HepG2 (cell line): ENCODE measurements around the gene WWTR1. TPM values are rescaled to one million over a fixed set of nuclear protein-coding genes. Genes with fewer than 3 reads are reported as not detected.

ENCODE experiments used
- CBX5 ChIP-seq: sonication (generic); formaldehyde crosslinking; IDR thresholded peaks from 2 replicates; pipeline ENCODE4 v1.4.0; 2020; ENCODE audit warnings: missing genetic modification reagents, borderline replicate concordance
- FOXK2 ChIP-seq: fragments of 450-650 bp; IDR thresholded peaks from 2 replicates; pipeline ENCODE4 v1.6.1; 2016
- HCFC1 ChIP-seq: fragments of 150-350 bp; IDR thresholded peaks from 2 replicates; pipeline ENCODE4 v1.6.1; 2014; ENCODE audit warnings: low read depth, low read length
- HIVEP1 ChIP-seq: sonication (generic); formaldehyde crosslinking; IDR thresholded peaks from 2 replicates; pipeline ENCODE4 v1.4.0; 2020; ENCODE audit warnings: mild to moderate bottlenecking, missing genetic modification reagents
- HNRNPLL ChIP-seq: fragments of 200-400 bp; formaldehyde crosslinking; IDR thresholded peaks from 2 replicates; pipeline ENCODE4 v1.6.1; 2017; ENCODE audit warnings: mild to moderate bottlenecking, low read depth, low read length; ENCODE audit not compliant: poor library complexity, severe bottlenecking
- MEF2D ChIP-seq: sonication (generic); formaldehyde crosslinking; IDR thresholded peaks from 2 replicates; pipeline ENCODE4 v1.5.1; 2020; ENCODE audit warnings: mild to moderate bottlenecking, missing genetic modification reagents
- NCOA2 ChIP-seq: sonication (generic); formaldehyde crosslinking; IDR thresholded peaks from 2 replicates; pipeline ENCODE4 v1.8.0; 2022; ENCODE audit warnings: inconsistent platforms
- NKX3-1 ChIP-seq: sonication (generic); formaldehyde crosslinking; IDR thresholded peaks from 2 replicates; pipeline ENCODE4 v1.5.0; 2020; ENCODE audit warnings: missing genetic modification reagents
- SRY ChIP-seq: sonication (generic); formaldehyde crosslinking; IDR thresholded peaks from 2 replicates; pipeline ENCODE4 v1.8.0; 2022; ENCODE audit warnings: mild to moderate bottlenecking, missing genetic modification reagents
- YY1 ChIP-seq: IDR thresholded peaks from 2 replicates; pipeline ENCODE4 v1.6.1; 2011; ENCODE audit warnings: low read length, low read depth, moderate library complexity, mild to moderate bottlenecking; ENCODE audit not compliant: insufficient read depth, insufficient replicate concordance
- ZNF263 ChIP-seq: sonication (generic); formaldehyde crosslinking; IDR thresholded peaks from 2 replicates; pipeline ENCODE4 v1.4.0; 2020; ENCODE audit warnings: missing genetic modification reagents
- ZNF292 ChIP-seq: sonication (generic); formaldehyde crosslinking; IDR thresholded peaks from 2 replicates; pipeline ENCODE4 v1.8.1; 2022; ENCODE audit warnings: mild to moderate bottlenecking, low read depth, missing genetic modification reagents, borderline replicate concordance
- ZNF468 ChIP-seq: sonication (generic); formaldehyde crosslinking; IDR thresholded peaks from 2 replicates; pipeline ENCODE4 v1.8.0; 2022; ENCODE audit warnings: mild to moderate bottlenecking, moderate library complexity, missing genetic modification reagents
- ZNF570 ChIP-seq: sonication (generic); formaldehyde crosslinking; IDR thresholded peaks from 2 replicates; pipeline ENCODE4 v1.4.0; 2020; ENCODE audit warnings: mild to moderate bottlenecking, missing genetic modification reagents, borderline replicate concordance
- ZNF644 ChIP-seq: IDR thresholded peaks from 2 replicates; pipeline ENCODE4 v1.6.1; 2016; ENCODE audit warnings: low read depth
- ZNF7 ChIP-seq: IDR thresholded peaks from 2 replicates; pipeline ENCODE4 v1.6.1; 2016; ENCODE audit warnings: missing biosample characterization, missing genetic modification reagents
- ZNF746 ChIP-seq: sonication (generic); formaldehyde crosslinking; IDR thresholded peaks from 2 replicates; pipeline ENCODE4 v1.8.0; 2022; ENCODE audit warnings: mild to moderate bottlenecking, missing genetic modification reagents
- polyA plus RNA-seq, 8 experiments: library from polyadenylated mRNA; depleted of rRNA in 3 of 8; stranded (reverse) in 7 of 8; unstranded in 1 of 8; fragments of >200 nt; fragmentation: Illumina TruSeq in 4 of 8; extraction: Trizol in 4 of 8; gene quantifications; 2 replicates each; pipeline versions ENCODE4 v1.2.1 to v1.2.3, GENCODE V29; 2011 to 2016; ENCODE audit warnings: low read depth in 4 of 8, missing spikeins in 1 of 8, mixed read lengths in 1 of 8; ENCODE audit not compliant: insufficient read depth in 1 of 8
- total RNA-seq, 5 experiments: library from RNA; depleted of rRNA; stranded (reverse); fragments of >200 nt; fragmentation: Illumina TruSeq; extraction: Trizol; gene quantifications; 2 replicates each; pipeline ENCODE4 v1.2.3, GENCODE V29; 2016; ENCODE audit warnings: low read depth in 1 of 5
- TF ChIP-seq, protein P1 (sequence below): sonication (generic); formaldehyde crosslinking; conservative IDR thresholded peaks from 2 replicates; pipeline ENCODE4 v1.5.0; 2020; ENCODE audit warnings: missing genetic modification reagents
- TF ChIP-seq, protein P2 (sequence below): sonication (generic); formaldehyde crosslinking; conservative IDR thresholded peaks from 2 replicates; pipeline ENCODE4 v1.4.0; 2020; ENCODE audit warnings: missing genetic modification reagents
- TF ChIP-seq, protein P3 (sequence below): IDR thresholded peaks from 2 replicates; pipeline ENCODE4 v1.4.0; 2020; ENCODE audit warnings: mild to moderate bottlenecking, missing genetic modification reagents
- TF ChIP-seq, protein P4 (sequence below): sonication (generic); formaldehyde crosslinking; IDR thresholded peaks from 2 replicates; pipeline ENCODE4 v1.4.0; 2020; ENCODE audit warnings: missing genetic modification reagents

WWTR1 gene
- total and polyA plus RNA-seq, 2 of the 13 experiments (the other 11 are each of a cell fraction or from before 2014, with no cell fraction given), result 19.7 to 139 TPM

DNA sequence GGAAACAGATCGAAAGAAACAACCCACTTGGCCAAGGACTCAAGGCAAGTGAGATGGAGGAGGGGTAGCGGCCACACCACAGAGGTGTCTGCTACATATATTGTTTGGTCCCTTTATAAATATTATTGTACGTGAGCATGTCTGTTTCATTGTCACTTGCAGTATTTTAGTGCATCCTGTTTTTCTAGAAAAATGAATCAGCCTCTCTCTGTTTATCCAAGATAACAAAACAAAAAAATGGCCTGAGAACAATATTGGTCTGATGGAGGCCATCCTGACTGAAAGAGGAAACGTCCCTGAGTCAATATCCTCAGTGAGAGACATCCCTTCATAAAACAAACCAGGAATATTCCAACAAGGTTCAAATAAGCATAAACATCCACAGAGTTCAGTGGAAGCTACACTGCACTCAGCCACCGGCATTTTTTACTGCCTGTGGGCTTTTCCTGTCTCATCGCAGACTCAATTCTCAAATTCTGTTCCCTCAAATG lies 42.0 kb downstream of the WWTR1 start (continued):
- TF ChIP-seq ZNF263, result no peak
- TF ChIP-seq NKX3-1 (CRISPR knock-in tag), result no peak
- TF ChIP-seq, protein P1, sequence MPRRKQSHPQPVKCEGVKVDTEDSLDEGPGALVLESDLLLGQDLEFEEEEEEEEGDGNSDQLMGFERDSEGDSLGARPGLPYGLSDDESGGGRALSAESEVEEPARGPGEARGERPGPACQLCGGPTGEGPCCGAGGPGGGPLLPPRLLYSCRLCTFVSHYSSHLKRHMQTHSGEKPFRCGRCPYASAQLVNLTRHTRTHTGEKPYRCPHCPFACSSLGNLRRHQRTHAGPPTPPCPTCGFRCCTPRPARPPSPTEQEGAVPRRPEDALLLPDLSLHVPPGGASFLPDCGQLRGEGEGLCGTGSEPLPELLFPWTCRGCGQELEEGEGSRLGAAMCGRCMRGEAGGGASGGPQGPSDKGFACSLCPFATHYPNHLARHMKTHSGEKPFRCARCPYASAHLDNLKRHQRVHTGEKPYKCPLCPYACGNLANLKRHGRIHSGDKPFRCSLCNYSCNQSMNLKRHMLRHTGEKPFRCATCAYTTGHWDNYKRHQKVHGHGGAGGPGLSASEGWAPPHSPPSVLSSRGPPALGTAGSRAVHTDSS (CRISPR knock-in tag), result no peak
- TF ChIP-seq ZNF468, result no peak
- TF ChIP-seq, protein P2, sequence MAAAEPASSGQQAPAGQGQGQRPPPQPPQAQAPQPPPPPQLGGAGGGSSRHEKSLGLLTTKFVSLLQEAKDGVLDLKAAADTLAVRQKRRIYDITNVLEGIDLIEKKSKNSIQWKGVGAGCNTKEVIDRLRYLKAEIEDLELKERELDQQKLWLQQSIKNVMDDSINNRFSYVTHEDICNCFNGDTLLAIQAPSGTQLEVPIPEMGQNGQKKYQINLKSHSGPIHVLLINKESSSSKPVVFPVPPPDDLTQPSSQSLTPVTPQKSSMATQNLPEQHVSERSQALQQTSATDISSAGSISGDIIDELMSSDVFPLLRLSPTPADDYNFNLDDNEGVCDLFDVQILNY (CRISPR knock-in tag), result no peak
- no peak for TF ChIP-seq HNRNPLL
- no peak for TF ChIP-seq MEF2D (CRISPR knock-in tag)
- TF ChIP-seq YY1, result no peak
- TF ChIP-seq ZNF570 (CRISPR knock-in tag), result no peak
- TF ChIP-seq FOXK2, result no peak
- TF ChIP-seq ZNF644 (CRISPR knock-in tag), result no peak
- no peak for TF ChIP-seq SRY (CRISPR knock-in tag)
- TF ChIP-seq, protein P3, sequence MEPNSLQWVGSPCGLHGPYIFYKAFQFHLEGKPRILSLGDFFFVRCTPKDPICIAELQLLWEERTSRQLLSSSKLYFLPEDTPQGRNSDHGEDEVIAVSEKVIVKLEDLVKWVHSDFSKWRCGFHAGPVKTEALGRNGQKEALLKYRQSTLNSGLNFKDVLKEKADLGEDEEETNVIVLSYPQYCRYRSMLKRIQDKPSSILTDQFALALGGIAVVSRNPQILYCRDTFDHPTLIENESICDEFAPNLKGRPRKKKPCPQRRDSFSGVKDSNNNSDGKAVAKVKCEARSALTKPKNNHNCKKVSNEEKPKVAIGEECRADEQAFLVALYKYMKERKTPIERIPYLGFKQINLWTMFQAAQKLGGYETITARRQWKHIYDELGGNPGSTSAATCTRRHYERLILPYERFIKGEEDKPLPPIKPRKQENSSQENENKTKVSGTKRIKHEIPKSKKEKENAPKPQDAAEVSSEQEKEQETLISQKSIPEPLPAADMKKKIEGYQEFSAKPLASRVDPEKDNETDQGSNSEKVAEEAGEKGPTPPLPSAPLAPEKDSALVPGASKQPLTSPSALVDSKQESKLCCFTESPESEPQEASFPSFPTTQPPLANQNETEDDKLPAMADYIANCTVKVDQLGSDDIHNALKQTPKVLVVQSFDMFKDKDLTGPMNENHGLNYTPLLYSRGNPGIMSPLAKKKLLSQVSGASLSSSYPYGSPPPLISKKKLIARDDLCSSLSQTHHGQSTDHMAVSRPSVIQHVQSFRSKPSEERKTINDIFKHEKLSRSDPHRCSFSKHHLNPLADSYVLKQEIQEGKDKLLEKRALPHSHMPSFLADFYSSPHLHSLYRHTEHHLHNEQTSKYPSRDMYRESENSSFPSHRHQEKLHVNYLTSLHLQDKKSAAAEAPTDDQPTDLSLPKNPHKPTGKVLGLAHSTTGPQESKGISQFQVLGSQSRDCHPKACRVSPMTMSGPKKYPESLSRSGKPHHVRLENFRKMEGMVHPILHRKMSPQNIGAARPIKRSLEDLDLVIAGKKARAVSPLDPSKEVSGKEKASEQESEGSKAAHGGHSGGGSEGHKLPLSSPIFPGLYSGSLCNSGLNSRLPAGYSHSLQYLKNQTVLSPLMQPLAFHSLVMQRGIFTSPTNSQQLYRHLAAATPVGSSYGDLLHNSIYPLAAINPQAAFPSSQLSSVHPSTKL (CRISPR knock-in tag), result peak; percentile 78
- TF ChIP-seq HCFC1, result no peak
- no peak for TF ChIP-seq ZNF746 (CRISPR knock-in tag)
- no peak for TF ChIP-seq ZNF7 (CRISPR knock-in tag)
- no peak for TF ChIP-seq ZNF292 (CRISPR knock-in tag)
- TF ChIP-seq, protein P4, sequence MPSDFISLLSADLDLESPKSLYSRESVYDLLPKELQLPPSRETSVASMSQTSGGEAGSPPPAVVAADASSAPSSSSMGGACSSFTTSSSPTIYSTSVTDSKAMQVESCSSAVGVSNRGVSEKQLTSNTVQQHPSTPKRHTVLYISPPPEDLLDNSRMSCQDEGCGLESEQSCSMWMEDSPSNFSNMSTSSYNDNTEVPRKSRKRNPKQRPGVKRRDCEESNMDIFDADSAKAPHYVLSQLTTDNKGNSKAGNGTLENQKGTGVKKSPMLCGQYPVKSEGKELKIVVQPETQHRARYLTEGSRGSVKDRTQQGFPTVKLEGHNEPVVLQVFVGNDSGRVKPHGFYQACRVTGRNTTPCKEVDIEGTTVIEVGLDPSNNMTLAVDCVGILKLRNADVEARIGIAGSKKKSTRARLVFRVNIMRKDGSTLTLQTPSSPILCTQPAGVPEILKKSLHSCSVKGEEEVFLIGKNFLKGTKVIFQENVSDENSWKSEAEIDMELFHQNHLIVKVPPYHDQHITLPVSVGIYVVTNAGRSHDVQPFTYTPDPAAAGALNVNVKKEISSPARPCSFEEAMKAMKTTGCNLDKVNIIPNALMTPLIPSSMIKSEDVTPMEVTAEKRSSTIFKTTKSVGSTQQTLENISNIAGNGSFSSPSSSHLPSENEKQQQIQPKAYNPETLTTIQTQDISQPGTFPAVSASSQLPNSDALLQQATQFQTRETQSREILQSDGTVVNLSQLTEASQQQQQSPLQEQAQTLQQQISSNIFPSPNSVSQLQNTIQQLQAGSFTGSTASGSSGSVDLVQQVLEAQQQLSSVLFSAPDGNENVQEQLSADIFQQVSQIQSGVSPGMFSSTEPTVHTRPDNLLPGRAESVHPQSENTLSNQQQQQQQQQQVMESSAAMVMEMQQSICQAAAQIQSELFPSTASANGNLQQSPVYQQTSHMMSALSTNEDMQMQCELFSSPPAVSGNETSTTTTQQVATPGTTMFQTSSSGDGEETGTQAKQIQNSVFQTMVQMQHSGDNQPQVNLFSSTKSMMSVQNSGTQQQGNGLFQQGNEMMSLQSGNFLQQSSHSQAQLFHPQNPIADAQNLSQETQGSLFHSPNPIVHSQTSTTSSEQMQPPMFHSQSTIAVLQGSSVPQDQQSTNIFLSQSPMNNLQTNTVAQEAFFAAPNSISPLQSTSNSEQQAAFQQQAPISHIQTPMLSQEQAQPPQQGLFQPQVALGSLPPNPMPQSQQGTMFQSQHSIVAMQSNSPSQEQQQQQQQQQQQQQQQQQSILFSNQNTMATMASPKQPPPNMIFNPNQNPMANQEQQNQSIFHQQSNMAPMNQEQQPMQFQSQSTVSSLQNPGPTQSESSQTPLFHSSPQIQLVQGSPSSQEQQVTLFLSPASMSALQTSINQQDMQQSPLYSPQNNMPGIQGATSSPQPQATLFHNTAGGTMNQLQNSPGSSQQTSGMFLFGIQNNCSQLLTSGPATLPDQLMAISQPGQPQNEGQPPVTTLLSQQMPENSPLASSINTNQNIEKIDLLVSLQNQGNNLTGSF (CRISPR knock-in tag), result no peak
- no peak for TF ChIP-seq CBX5 (CRISPR knock-in tag)
- no peak for TF ChIP-seq HIVEP1
- TF ChIP-seq NCOA2 (CRISPR knock-in tag), result peak; percentile 70; the same call in 1 of the 2 replicates
